Left ventricle myocardium inferior (tissue), 1 donor: ENCODE data around the gene PPM1M. TPM values are rescaled to one million over a fixed set of nuclear protein-coding genes. Genes with fewer than 3 reads are reported as not detected.
A peak's percentile ranks its signal among the peaks of the same experiment; 100 is the strongest.

Source experiments
- DNase-seq: peaks from one replicate; pipeline ENCODE4 v3.0.0-alpha.2; 2020
- H3K27ac ChIP-seq: fragments of 200-600 bp; replicated peaks from 2 replicates; pipeline ENCODE4 v1.8.0; 2021
- H3K27me3 ChIP-seq: fragments of 200-600 bp; 2 replicates; pipeline ENCODE4 v1.8.0; 2021; ENCODE audit warnings: low read depth
- H3K36me3 ChIP-seq: fragments of 200-600 bp; 2 replicates; pipeline ENCODE4 v1.8.0; 2021
- H3K4me1 ChIP-seq: fragments of 200-600 bp; 2 replicates; pipeline ENCODE4 v1.8.0; 2021
- H3K4me3 ChIP-seq: fragments of 200-600 bp; 2 replicates; pipeline ENCODE4 v1.8.0; 2021; ENCODE audit warnings: mild to moderate bottlenecking, moderate library complexity
- H3K9me3 ChIP-seq: fragments of 200-600 bp; replicated peaks from 2 replicates; pipeline ENCODE4 v1.8.0; 2021
- intact Hi-C: fragments of 100-400 bp; cut with micrococcal nuclease; formaldehyde crosslinking; loops from one replicate; pipeline ENCODE4 v1.11.0; 2022
- total RNA-seq: library from RNA; stranded (reverse); fragmentation: NEBNext Ultra II Directional; extraction: Animal tissue kit (Norgen Biotek cat#: 25700); gene quantifications from one replicate; pipeline ENCODE4 v1.2.1, GENCODE V29; 2021
- TF ChIP-seq, protein P1 (sequence below): fragments of 200-600 bp; IDR thresholded peaks from 2 replicates; pipeline ENCODE4 v1.8.0; 2021; ENCODE audit warnings: antibody characterized with exemption, mild to moderate bottlenecking, borderline replicate concordance
- donor health status: DM: no; HTN: yes; CAD: no; lungs with severe emphysema.

PPM1M gene
- total RNA-seq, 1 donor from 2014 or later = 9.2 TPM

DNA sequence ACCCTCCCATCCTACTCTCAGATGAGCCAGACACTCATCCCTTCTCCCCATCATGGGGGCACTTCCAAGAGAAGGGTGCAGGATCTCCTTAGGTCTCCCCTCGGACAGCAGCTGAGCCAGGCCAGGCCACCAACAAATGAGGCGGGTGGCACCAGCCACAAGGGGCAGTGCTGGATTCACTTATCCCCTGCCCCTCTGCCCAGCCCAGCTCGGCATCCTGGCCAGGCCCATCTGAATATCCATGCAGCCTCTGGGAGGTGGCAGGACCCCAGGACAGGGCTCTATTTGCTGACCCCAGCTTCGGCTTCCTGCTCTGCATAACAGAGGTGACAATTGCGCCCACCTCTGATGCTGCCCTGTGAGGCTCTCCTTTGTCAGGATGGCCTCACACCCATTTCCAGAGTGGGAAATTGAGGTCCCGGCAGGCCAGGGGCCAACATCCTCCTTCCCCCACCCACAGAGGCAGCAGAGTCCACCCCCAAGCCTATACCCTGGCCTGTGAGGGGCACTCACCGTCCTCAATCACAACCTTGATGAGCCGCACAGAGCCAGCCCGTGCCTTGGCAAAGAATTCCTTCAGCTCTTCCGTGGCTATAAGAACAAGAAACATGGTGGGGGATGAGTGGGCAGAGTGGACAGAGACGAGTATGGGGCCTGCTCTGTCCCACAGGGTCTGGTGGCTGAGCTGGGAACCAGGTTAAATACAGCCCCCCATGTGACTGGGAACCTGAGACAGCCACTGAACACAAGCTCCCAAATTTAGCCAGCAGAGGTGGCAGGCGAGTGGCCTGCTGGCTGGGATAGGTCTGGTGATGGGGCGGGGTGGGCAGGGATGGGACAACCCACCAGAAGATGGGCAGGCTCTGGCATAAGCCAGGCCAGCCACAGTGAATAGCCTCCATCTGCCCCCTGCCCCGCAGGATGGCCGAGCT, 10.8 kb upstream of the PPM1M start:
- TF ChIP-seq, protein P1, sequence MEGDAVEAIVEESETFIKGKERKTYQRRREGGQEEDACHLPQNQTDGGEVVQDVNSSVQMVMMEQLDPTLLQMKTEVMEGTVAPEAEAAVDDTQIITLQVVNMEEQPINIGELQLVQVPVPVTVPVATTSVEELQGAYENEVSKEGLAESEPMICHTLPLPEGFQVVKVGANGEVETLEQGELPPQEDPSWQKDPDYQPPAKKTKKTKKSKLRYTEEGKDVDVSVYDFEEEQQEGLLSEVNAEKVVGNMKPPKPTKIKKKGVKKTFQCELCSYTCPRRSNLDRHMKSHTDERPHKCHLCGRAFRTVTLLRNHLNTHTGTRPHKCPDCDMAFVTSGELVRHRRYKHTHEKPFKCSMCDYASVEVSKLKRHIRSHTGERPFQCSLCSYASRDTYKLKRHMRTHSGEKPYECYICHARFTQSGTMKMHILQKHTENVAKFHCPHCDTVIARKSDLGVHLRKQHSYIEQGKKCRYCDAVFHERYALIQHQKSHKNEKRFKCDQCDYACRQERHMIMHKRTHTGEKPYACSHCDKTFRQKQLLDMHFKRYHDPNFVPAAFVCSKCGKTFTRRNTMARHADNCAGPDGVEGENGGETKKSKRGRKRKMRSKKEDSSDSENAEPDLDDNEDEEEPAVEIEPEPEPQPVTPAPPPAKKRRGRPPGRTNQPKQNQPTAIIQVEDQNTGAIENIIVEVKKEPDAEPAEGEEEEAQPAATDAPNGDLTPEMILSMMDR = peak; percentile 43
- H3K27me3 ChIP-seq = no peaks in the 10 kb centered on the region
- peak overlapping the region; percentile 94 for H3K27ac ChIP-seq
- no peaks in the 10 kb centered on the region for H3K9me3 ChIP-seq
- intact Hi-C loops = no loop called here
- DNase-seq = peak; percentile 64
- peaks cover 36% of the 10 kb centered on the region for H3K36me3 ChIP-seq
- H3K4me1 ChIP-seq = peaks cover 77% of the 10 kb centered on the region
- peak overlapping the region; percentile 70 for H3K4me3 ChIP-seq

DNA sequence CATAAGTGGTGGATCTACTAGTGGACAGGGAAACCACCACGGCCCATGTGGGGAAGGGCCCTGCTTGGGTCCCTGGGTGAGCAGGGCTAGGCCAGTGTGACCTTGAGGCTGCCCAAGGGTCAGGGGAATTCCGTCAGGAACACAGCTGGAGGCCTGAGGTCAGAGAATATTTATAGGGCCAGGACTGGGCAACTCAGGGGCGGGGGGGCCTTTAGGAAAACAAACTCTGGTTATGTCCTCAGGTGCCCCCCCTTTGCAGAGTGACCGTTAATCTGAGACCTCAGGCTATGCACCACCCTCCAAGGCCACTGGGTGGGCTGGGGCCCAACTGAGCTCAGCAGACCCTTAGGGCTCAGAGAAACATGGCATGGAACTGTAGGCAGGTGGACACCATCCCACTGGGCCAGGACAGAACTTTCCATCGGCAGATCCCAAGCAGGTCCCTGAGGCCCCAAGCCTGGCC, 9.1 kb upstream of the PPM1M start:
- H3K36me3 ChIP-seq = peaks cover 19% of the 10 kb centered on the region
- peak; percentile 20 for DNase-seq
- H3K27me3 ChIP-seq = no peaks in the 10 kb centered on the region
- intact Hi-C loops = no loop called here
- H3K27ac ChIP-seq = peak overlapping the region; percentile 94
- TF ChIP-seq, protein P1 = no peak
- H3K4me3 ChIP-seq = peak overlapping the region; percentile 91
- H3K9me3 ChIP-seq = no peaks in the 10 kb centered on the region
- H3K4me1 ChIP-seq = peaks cover 88% of the 10 kb centered on the region

DNA sequence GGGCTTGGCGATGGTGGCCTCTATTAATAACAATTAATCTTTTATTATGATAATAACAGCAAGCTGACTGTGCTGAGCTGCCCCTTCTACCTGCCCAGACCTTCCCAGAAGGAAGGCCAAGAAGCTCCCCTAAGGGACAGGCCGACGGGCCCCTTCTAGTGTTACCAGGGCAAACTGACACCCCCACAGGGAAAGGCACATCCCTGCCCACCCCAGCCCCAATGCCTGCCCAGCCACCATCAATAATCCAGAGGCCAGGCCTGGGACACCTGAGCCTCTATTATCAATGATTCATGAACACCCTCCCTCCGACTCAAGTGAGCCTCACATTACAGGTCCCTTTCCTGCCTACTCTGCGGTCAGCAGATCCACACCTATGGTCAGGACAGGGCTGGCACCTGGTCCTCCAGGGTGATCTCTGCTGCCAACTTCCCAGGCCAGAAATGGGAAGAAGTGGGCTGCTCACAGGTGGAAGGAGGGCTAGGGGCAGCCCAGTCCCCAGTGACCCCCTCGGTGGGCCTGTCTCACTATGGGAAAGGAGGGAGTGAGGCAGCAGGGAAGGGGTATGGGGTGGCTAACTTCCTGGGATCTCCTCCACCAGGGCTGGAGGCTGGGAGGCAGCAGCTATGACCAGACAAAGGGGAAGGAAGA, 8.4 kb upstream of the PPM1M start:
- H3K9me3 ChIP-seq = no peaks in the 10 kb centered on the region
- peaks cover 82% of the 10 kb centered on the region for H3K4me1 ChIP-seq
- DNase-seq = no peak
- intact Hi-C loops = no loop called here
- peak overlapping the region; percentile 94 for H3K27ac ChIP-seq
- H3K27me3 ChIP-seq = no peaks in the 10 kb centered on the region
- TF ChIP-seq, protein P1 = no peak
- H3K4me3 ChIP-seq = peak overlapping the region; percentile 91
- peaks cover 13% of the 10 kb centered on the region for H3K36me3 ChIP-seq

DNA sequence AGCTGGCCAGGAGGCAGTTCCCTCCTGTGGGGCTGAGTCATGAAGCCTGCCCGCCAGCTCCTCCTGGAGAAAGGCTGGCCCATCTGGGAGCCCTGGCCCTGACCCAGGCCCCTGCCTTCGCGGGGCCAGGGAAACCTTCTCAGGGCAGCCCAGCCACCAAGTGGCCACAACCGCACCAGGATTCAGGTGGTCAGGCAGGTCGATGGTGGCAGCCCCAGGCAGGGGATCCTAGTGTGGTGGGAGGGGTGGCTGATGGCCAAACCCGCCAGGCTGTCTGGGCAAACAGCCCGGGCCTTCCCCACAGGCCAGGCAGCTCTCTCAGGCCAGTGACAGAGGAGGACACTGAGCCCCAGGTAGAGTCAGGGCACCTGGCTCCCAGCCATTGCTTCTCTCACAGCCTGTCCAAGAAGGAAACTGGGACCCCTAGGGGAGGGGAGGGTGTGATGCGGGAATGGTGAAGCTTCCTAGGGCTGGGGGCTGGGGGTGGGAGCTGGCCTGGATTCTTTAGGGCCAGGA, 7.8 kb upstream of the PPM1M start:
- no peaks in the 10 kb centered on the region for H3K9me3 ChIP-seq
- H3K4me1 ChIP-seq = peaks cover 76% of the 10 kb centered on the region
- intact Hi-C loops = no loop called here
- H3K36me3 ChIP-seq = peaks cover 7% of the 10 kb centered on the region
- peak; percentile 86 for DNase-seq
- H3K27ac ChIP-seq = peak overlapping the region; percentile 94
- H3K27me3 ChIP-seq = no peaks in the 10 kb centered on the region
- H3K4me3 ChIP-seq = peak overlapping the region; percentile 91
- TF ChIP-seq, protein P1 = no peak

DNA sequence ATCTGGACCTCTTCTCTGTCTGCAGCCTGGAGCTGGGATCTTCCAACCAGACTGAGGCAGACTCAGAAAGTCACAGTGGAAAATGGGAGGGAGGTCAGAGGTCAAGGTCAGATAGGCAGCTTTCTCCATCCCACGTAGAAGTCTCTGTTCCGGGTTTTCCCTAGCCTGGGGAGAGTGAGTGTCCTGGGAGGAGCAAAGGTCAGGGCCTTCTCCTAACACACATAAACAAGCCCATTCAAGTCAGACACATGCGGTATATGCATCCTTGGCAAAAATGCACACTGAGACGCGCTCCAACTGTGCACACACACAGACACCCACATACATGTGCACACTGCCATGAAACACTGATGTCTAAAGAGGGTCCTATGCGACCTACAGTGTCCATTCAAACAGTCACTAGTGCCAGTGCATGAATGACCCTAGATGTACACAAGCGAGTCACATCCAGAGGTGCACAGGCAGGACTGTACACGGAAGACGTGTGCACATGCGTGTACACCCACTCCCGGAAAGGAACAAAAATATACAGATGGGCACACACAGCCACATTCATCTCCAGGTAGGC, 7.3 kb upstream of the PPM1M start:
- Histone ChIP-seq H3K4me3 (peak overlapping the region; percentile 91), H3K36me3 (peaks cover 3% of the 10 kb centered on the region), H3K4me1 (peaks cover 70% of the 10 kb centered on the region), H3K27ac (peak overlapping the region; percentile 94), H3K27me3 (no peaks in the 10 kb centered on the region), H3K9me3 (no peaks in the 10 kb centered on the region)
- intact Hi-C loops = no loop called here
- no peak for DNase-seq
- TF ChIP-seq, protein P1 = no peak
